Chondrocyte (in vitro differentiated cells): ENCODE measurements around the gene PAPLN. TPM values are rescaled to one million over a fixed set of nuclear protein-coding genes. Genes with fewer than 3 reads are reported as not detected.

Experiments
- DNase-seq: peaks from one replicate; pipeline ENCODE4 v3.0.0; 2021; ENCODE audit warnings: mixed read lengths, low spot score
- H3K27ac Mint-ChIP-seq: one replicate; pipeline ENCODE4 v1.8.0; 2021; ENCODE audit warnings: mild to moderate bottlenecking, moderate library complexity, mixed read lengths; ENCODE audit not compliant: unreplicated experiment
- H3K27me3 Mint-ChIP-seq: 2 replicates; pipeline ENCODE4 v1.8.0; 2021; ENCODE audit warnings: low read depth, mixed read lengths
- H3K36me3 Mint-ChIP-seq: 2 replicates; pipeline ENCODE4 v1.8.0; 2021; ENCODE audit warnings: low read depth, mixed read lengths
- H3K4me1 Mint-ChIP-seq: 2 replicates; pipeline ENCODE4 v1.8.0; 2021; ENCODE audit warnings: low read depth, mild to moderate bottlenecking, mixed read lengths
- H3K4me3 Mint-ChIP-seq: one replicate; pipeline ENCODE4 v1.8.0; 2021; ENCODE audit warnings: mild to moderate bottlenecking, moderate library complexity, mixed read lengths; ENCODE audit not compliant: unreplicated experiment
- H3K9me3 Mint-ChIP-seq: 2 replicates; pipeline ENCODE4 v1.8.0; 2021; ENCODE audit warnings: low read depth, mixed read lengths
- total RNA-seq: library from RNA; stranded (reverse); gene quantifications from 3 replicates; pipeline ENCODE4 v1.2.1, GENCODE V29; 2021
- TF ChIP-seq, protein P1 (sequence below): fragments of 200-600 bp; sonication (generic); IDR thresholded peaks from 2 replicates; pipeline ENCODE4 v1.5.0; 2021; ENCODE audit warnings: antibody characterized with exemption, mild to moderate bottlenecking, moderate library complexity

Gene PAPLN
- total RNA-seq, 1 donor from 2014 or later = 16.8 TPM

- H3K9me3 Mint-ChIP-seq = no peaks in the 10 kb centered on the region
- H3K36me3 Mint-ChIP-seq = peaks cover 12% of the 10 kb centered on the region
- H3K4me1 Mint-ChIP-seq = peaks cover 2% of the 10 kb centered on the region
- DNase-seq = no peak
- H3K4me3 Mint-ChIP-seq = no peak overlapping the region
- no peak overlapping the region for H3K27ac Mint-ChIP-seq
- TF ChIP-seq, protein P1, sequence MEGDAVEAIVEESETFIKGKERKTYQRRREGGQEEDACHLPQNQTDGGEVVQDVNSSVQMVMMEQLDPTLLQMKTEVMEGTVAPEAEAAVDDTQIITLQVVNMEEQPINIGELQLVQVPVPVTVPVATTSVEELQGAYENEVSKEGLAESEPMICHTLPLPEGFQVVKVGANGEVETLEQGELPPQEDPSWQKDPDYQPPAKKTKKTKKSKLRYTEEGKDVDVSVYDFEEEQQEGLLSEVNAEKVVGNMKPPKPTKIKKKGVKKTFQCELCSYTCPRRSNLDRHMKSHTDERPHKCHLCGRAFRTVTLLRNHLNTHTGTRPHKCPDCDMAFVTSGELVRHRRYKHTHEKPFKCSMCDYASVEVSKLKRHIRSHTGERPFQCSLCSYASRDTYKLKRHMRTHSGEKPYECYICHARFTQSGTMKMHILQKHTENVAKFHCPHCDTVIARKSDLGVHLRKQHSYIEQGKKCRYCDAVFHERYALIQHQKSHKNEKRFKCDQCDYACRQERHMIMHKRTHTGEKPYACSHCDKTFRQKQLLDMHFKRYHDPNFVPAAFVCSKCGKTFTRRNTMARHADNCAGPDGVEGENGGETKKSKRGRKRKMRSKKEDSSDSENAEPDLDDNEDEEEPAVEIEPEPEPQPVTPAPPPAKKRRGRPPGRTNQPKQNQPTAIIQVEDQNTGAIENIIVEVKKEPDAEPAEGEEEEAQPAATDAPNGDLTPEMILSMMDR = no peak
- no peaks in the 10 kb centered on the region for H3K27me3 Mint-ChIP-seq
Observed at GRCh38 chr14:73287071-73287470, 49.8 kb downstream of the PAPLN start.

DNA sequence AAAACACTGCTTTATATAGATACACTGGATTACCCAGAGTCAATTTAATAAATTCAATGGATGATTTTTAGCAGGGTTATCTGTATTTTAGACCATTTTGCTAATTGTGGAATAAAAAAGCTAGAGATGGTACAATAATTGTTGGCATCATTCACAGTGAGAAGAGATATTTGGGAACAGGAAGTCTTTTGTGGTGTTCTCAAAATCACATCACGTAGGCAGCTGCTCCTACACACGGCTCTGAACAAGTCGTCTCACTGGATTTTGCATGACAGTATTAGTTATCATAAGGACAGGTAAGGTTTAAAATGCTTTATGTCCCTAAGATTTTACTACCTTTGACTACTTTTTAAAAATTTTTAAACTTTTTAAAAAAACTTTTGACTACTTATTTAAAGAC is 52.0 kb downstream of the PAPLN start:
- Mint-ChIP-seq H3K9me3 (no peaks in the 10 kb centered on the region), H3K4me3 (no peak overlapping the region), H3K36me3 (peaks cover 5% of the 10 kb centered on the region), H3K27ac (no peak overlapping the region), H3K4me1 (peaks cover 2% of the 10 kb centered on the region), H3K27me3 (no peaks in the 10 kb centered on the region)
- TF ChIP-seq, protein P1 = no peak
- no peak for DNase-seq

GRCh38 chr14:73289729-73290128 is 52.4 kb downstream of the PAPLN start:
- Mint-ChIP-seq H3K27ac (no peak overlapping the region), H3K36me3 (peaks cover 4% of the 10 kb centered on the region), H3K4me1 (peaks cover 2% of the 10 kb centered on the region), H3K4me3 (no peak overlapping the region), H3K27me3 (no peaks in the 10 kb centered on the region), H3K9me3 (no peaks in the 10 kb centered on the region)
- no peak for DNase-seq
- TF ChIP-seq, protein P1 = no peak

DNA sequence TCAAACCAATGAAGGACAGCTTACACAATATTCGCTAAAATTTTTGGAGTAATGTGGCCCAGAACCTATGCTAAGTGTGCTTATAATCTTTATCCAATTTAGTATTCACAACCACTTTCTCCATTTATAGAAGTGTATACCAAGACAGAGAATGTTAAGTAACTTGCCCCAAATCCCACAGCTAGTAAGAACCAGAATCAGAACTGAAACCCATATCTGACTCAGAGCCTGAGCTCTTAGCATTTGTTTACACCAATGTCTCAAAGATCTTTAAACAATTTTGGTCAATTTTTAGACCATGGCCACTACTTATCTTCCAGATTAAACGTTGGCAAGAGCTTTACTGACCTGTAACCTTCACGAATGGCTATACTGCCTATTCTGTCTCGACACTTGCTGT is 53.0 kb downstream of the PAPLN start:
- Mint-ChIP-seq H3K27ac (no peak overlapping the region), H3K9me3 (no peaks in the 10 kb centered on the region), H3K27me3 (no peaks in the 10 kb centered on the region), H3K4me1 (peaks cover 2% of the 10 kb centered on the region), H3K36me3 (peaks cover 4% of the 10 kb centered on the region), H3K4me3 (no peak overlapping the region)
- no peak for DNase-seq
- TF ChIP-seq, protein P1 = no peak

GRCh38 chr14:73293782-73294781 is 56.8 kb downstream of the PAPLN start:
- no peak overlapping the region for H3K4me3 Mint-ChIP-seq
- H3K36me3 Mint-ChIP-seq = peaks cover 2% of the 10 kb centered on the region
- peaks cover 11% of the 10 kb centered on the region for H3K4me1 Mint-ChIP-seq
- no peak overlapping the region for H3K27ac Mint-ChIP-seq
- no peaks in the 10 kb centered on the region for H3K9me3 Mint-ChIP-seq
- H3K27me3 Mint-ChIP-seq = no peaks in the 10 kb centered on the region
- no peak for DNase-seq
- TF ChIP-seq, protein P1 = no peak
